GM19351 (cell line): Measurements from ENCODE around the gene MLANA.
A peak's percentile ranks its signal among the peaks of the same experiment; 100 is the strongest.

Experiments
- ATAC-seq: cut with Tn5 transposase; IDR thresholded peaks from one replicate; pipeline ENCODE4 v1.9.1; 2021; ENCODE audit warnings: mild to moderate bottlenecking, moderate library complexity; ENCODE audit not compliant: unreplicated experiment

Gene MLANA

GRCh38 chr9:5890641-5891040 is at the start of gene MLANA:
MLANA (plus strand) TSS chr9:5890889; CDS start chr9:5892475, 1,586 bp downstream.
- ATAC-seq = no peak

DNA sequence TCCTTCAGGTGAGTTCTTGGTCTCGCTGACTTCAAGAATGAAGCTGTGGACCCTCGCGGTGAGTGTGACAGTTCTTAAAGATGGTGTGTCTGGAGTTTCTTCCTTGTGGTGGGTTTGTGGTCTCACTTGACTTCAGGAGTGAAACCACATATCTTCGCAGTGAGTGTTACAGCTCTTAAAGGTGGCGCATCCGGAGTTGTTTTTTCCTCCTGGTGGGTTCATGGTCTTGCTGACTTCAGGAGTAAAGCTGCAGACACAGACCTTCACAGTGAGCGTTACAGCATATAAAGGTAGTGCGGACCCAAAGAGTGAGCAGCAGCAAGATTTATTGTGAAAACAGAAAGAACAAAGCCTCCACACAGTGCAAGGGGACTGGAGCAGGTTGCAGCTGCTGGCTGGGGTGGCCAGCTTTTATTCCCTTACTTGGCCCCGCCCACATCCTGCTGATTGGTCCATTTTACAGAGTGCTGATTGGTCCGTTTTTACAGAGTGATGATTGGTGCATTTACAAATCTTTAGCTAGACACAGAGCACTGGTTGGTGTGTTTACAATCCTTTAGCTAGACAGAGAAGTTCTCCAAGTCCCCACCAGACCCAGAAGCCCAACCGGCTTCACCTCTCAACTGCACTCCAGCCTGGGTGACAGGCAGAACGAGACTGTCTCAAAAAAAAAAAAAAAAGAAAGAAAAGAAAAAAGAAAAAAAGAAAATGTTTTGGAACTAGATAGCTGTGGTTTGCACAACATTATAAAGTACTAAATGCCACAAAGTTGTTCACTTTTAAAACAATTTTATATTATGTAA is 48.7 kb upstream of the MLANA start:
- ATAC-seq = no peak

- ATAC-seq = no peak
Observed at GRCh38 chr9:5842929-5843793, 47.5 kb upstream of the MLANA start.

- ATAC-seq = no peak
Observed at GRCh38 chr9:5843794-5844471, 46.8 kb upstream of the MLANA start.

- no peak for ATAC-seq
Observed at GRCh38 chr9:5845157-5845531, 45.5 kb upstream of the MLANA start.

GRCh38 chr9:5846096-5846495 is 44.6 kb upstream of the MLANA start:
- ATAC-seq = no peak

DNA sequence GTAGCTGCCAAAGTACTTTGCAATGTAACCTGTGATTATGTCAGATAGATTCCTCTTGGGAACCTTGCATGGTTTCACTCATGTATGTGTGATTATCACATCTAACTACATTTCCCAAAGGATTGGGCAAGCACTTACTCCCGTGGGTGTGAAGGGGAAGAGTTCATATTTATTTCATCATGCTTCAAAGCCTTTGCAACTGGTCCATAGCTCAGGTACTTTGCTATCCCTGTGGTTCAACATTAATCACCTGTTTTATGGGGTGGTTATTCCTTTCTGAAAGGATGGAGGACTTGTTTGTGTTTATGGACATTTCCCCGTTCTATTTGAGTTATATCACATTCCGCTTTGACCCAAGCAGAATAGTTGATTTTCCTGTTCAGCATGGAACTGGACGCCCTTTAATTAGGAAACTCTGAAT is 44.2 kb upstream of the MLANA start:
- no peak for ATAC-seq

GRCh38 chr9:5848372-5848882 is 42.3 kb upstream of the MLANA start:
- ATAC-seq = no peak

- ATAC-seq = no peak
Observed at GRCh38 chr9:5850724-5851122, 40.0 kb upstream of the MLANA start.

- ATAC-seq = peak; percentile 97
Observed at GRCh38 chr9:5851445-5851844, 39.2 kb upstream of the MLANA start.

- ATAC-seq = no peak
Observed at GRCh38 chr9:5852987-5853386, 37.7 kb upstream of the MLANA start.

DNA sequence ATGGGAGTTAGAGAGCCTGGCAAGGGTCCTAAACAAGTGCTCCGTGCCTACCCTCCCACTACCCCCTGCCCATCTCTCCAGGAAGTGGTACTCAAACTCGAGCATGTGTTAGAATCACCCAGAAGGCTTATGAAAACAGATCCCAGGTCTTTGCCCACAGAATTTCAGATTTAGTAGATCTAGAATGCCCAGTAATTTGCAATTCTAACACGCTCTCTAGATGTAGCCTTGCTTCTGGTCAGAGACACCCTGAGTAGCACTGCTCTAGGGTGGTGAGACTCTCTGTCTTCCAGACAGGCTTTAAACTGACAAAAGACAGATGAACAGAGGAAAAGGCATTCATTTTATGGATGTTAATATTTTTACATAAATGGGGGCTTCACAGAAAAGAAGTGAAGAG is 37.1 kb upstream of the MLANA start:
- ATAC-seq = no peak

DNA sequence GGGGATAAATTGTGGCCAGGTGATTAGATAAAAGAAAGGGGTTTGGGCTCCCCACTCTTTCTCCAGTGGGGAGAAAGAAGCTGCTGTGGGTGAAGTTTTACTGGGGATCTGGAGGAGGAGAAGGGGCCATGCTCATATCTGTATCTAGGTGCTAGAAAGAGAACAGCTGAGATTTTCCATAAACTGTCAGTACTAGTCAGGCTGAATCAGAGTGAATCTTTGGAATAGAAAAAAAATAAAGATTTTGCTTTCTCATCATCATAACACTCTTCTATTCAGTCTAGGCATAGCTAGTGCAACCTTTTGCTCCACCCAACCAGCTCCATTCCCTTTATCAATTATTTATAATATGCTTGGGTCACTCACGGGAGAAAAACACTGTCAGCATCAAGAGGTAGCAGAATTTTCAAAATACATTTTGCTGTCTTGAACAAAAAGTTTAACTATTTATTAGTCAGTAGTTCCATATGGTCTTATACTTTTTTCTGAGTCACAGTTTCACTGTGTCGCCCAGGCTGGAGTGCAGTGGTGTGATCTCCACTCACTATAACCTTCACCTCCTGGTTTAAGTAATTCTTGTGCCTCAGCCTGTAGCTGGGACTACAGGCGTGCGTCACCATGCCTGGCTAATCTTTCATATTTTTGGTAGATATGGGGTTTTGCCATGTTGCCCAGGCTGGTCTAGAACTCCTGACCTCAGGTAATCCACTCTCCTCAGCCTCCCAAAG is 36.5 kb upstream of the MLANA start:
- no peak for ATAC-seq

DNA sequence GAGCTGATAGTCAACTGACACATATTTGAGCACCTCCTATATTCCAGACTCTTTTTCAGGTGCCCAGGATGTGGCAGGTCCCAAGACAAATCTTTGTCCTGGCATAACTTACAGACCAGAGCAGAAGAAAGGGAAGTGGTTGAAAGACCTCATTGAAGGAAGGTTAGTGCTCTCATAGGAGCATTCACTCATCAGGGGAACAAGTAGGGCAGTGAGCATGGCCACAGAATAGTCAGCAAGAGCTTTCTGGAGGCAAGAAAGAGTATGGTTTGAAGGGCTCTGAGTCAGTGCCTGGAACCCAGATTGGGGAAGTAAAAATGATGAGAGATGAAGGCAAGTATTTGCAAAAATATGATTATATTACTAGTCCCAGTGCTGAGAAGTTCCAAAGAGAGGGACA is 32.8 kb upstream of the MLANA start:
- no peak for ATAC-seq

DNA sequence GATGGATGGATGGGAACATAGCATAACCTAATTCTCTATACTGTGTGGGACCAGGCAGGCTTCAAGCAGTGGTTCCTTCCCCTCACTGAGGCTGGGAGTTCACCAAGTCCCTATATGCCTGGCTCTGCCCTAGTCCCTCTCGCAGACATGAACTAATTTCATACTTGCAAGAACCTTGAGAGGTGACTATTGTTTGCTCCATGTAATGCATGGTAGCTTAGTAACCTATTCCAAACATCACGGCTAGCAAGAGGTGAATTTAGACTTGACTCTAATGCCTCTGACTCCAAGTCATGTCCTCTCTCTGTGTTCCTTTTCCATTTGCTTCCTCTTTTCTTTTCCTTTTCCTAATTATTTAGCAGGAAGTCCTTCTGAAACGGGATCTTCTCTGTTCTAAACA is 31.9 kb upstream of the MLANA start:
- ATAC-seq = no peak

GRCh38 chr9:5863092-5863746 is 27.5 kb upstream of the MLANA start:
- ATAC-seq = no peak

DNA sequence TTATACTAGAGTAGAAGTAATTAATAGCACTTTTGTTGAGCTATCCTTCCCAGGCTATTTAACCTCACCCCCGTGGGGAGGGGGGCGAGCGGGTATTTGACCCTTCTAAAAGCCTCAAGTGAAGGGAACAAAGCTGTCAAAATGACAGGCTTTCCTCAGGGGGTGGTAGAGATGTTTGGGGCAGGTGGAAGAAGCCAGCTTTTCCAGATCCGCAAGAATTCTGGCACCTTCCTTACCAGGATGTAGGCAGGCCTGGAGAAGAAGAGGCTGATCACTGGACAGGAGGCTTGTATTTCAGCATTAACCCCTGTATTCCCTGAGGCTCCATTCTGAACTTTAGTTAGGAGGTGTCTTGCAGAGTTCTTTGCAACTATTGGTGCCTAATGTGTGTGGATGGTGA is 26.2 kb upstream of the MLANA start:
- no peak for ATAC-seq

DNA sequence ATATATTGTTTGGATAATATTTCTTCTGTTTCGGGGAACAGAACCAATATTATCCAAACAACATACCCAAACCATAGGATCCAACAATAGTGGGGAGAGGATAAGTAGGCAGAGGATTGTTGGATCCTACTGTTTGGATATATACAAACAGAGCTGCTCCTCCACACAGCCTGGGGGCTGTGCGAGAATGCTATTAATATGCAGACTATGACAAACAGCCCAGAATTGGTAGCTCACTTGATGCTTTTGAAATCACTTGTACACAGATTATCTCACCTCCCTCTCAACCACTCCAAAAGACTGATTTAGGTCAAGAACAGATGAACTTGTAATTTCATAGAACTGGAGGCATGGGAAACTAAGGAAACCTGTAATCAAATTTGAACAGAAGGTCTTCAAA is 24.4 kb upstream of the MLANA start:
- no peak for ATAC-seq

GRCh38 chr9:5866685-5867084 is 24.0 kb upstream of the MLANA start:
- ATAC-seq = no peak

DNA sequence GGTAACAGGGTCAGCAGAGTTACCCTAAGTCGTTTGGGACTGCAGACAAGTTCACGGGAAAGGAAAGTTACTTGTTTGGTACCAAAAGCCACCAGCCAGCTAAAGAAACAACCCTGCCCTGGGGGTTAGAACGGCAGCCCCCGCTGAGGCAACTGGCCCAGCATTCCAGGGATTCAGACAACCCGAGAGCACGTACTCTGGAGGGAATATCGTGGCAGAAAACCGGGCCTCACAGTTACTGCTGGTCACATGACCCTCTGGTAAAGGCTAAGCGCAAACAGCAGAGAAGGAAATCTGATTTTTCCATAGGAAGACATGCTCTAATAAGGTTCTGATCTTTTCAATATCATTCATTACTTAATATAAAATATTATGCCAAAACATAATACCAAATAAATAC is 22.5 kb upstream of the MLANA start:
- no peak for ATAC-seq
